Endothelial cell of umbilical vein (primary cell): Measurements from ENCODE around the gene EEF1B2. TPM values are rescaled to one million over a fixed set of nuclear protein-coding genes. Genes with fewer than 3 reads are reported as not detected.

Experiments
- BruUV-seq: library from RNA; stranded (reverse); fragments of 400-500 nt; replicated peaks from 2 replicates; lab custom pipeline; 2021; lab: Mats Ljungman, UMichigan
- CTCF ChIA-PET: fragments of 300-600, 350-600 bp; sonication (Branson Sonifier 250); formaldehyde crosslinking; loops from one replicate; lab custom pipeline; 2021; ENCODE audit warnings: antibody characterized with exemption, inconsistent platforms; lab: Charles Lee
- POLR2A ChIA-PET: fragments of 300-600, 350-600 bp; sonication (Branson Sonifier 250); formaldehyde crosslinking; loops from one replicate; lab custom pipeline; 2021; ENCODE audit warnings: antibody characterized with exemption, inconsistent platforms; lab: Charles Lee
- DNase-seq: peaks from one replicate; pipeline ENCODE4 v3.0.0-alpha.2; 2011; ENCODE audit warnings: low read depth, low spot score
- FAIRE-seq: peaks from 2 replicates; lab custom pipeline; 2011; peaks lifted over from hg19 to GRCh38; lab: Jason Lieb, UNC
- H2AFZ ChIP-seq: 2 replicates; pipeline ENCODE4 v1.6.0; 2012; ENCODE audit warnings: low read depth, low read length, control low read depth, inconsistent platforms
- H3K27ac ChIP-seq: 2 replicates; pipeline ENCODE4 v1.5.1; 2011; ENCODE audit warnings: low read depth, mild to moderate bottlenecking, control low read depth, low read length, moderate library complexity; ENCODE audit not compliant: insufficient read depth
- H3K27me3 ChIP-seq, 2 experiments: 2 replicates each; pipeline versions ENCODE4 v1.6.0 to v1.6.1; 2011; ENCODE audit warnings: low read length in 2 of 2, mixed read lengths in 1 of 2; ENCODE audit not compliant: control insufficient read depth in 2 of 2, insufficient read depth in 2 of 2
- H3K36me3 ChIP-seq, 2 experiments: 2 replicates in 1 of 2; 3 replicates in 1 of 2; pipeline ENCODE4 v1.5.1; 2011; ENCODE audit warnings: low read length in 2 of 2, mild to moderate bottlenecking in 1 of 2, moderate library complexity in 1 of 2; ENCODE audit not compliant: control insufficient read depth in 2 of 2, insufficient read depth in 2 of 2; ENCODE audit errors: extremely low read depth in 1 of 2
- H3K4me1 ChIP-seq: 3 replicates; pipeline ENCODE4 v1.5.1; 2011; ENCODE audit warnings: mild to moderate bottlenecking, low read length; ENCODE audit not compliant: control insufficient read depth, insufficient read depth; ENCODE audit errors: extremely low read depth
- H3K4me2 ChIP-seq: 2 replicates; pipeline ENCODE4 v1.6.1; 2011; ENCODE audit warnings: low read length, control low read depth, mixed read lengths; ENCODE audit not compliant: insufficient read depth
- H3K4me3 ChIP-seq, 3 experiments: fragments of 200-600 bp in 1 of 3; sonication (generic), shearing (Covaris generic) in 1 of 3; replicated peaks in 1 of 3; 2 replicates each; pipeline ENCODE4 v1.5.1; 2011 to 2016; ENCODE audit warnings: control low read depth in 3 of 3, low read length in 3 of 3, mild to moderate bottlenecking in 2 of 3, inconsistent platforms in 1 of 3, low read depth in 1 of 3, moderate library complexity in 1 of 3; ENCODE audit not compliant: insufficient read depth in 1 of 3
- H3K79me2 ChIP-seq: 2 replicates; pipeline ENCODE4 v1.6.0; 2012; ENCODE audit warnings: low read length, inconsistent platforms; ENCODE audit not compliant: control insufficient read depth, insufficient read depth
- H3K9ac ChIP-seq: replicated peaks from 2 replicates; pipeline ENCODE3; 2011; ENCODE audit warnings: low read length, control low read depth; ENCODE audit not compliant: insufficient read depth; ENCODE audit errors: extremely low read depth
- H3K9me1 ChIP-seq: replicated peaks from 3 replicates; pipeline ENCODE4 v1.6.0; 2011; ENCODE audit warnings: mild to moderate bottlenecking, low read length; ENCODE audit not compliant: control insufficient read depth, insufficient read depth; ENCODE audit errors: extremely low read depth
- H3K9me3 ChIP-seq: replicated peaks from 2 replicates; pipeline ENCODE4 v1.5.1; 2012; ENCODE audit warnings: low read length, inconsistent platforms; ENCODE audit not compliant: control insufficient read depth, insufficient read depth
- H4K20me1 ChIP-seq: replicated peaks from 2 replicates; pipeline ENCODE3; 2011; ENCODE audit warnings: mild to moderate bottlenecking, low read length; ENCODE audit not compliant: control insufficient read depth, insufficient read depth; ENCODE audit errors: extremely low read depth
- CTCF ChIP-seq, 2 donors: IDR thresholded peaks; 1 replicate in 1 of 2; 2 replicates in 1 of 2; pipeline ENCODE4 v1.5.1; 2011; ENCODE audit warnings: low read length in 2 of 2, mild to moderate bottlenecking in 2 of 2, moderate library complexity in 2 of 2, control low read depth in 1 of 2, inconsistent platforms in 1 of 2, low read depth in 1 of 2; ENCODE audit not compliant: insufficient read depth in 1 of 2; ENCODE audit errors: extremely low read depth in 1 of 2
- EZH2 ChIP-seq: IDR thresholded peaks from 2 replicates; pipeline ENCODE4 v1.6.1; 2012; ENCODE audit warnings: borderline replicate concordance, low read depth, mild to moderate bottlenecking, moderate library complexity, low read length, inconsistent platforms; ENCODE audit not compliant: severe bottlenecking
- FOS ChIP-seq: IDR thresholded peaks from 2 replicates; pipeline ENCODE4 v1.6.1; 2011; ENCODE audit warnings: mild to moderate bottlenecking, low read length, moderate library complexity, borderline replicate concordance; ENCODE audit not compliant: insufficient read depth
- GATA2 ChIP-seq: IDR thresholded peaks from 2 replicates; pipeline ENCODE4 v1.7.0; 2011; ENCODE audit warnings: low read depth, mild to moderate bottlenecking, moderate library complexity, mixed read lengths, low read length; ENCODE audit not compliant: insufficient read length, insufficient read depth
- JUN ChIP-seq: IDR thresholded peaks from 2 replicates; pipeline ENCODE4 v1.6.1; 2011; ENCODE audit warnings: borderline replicate concordance, low read depth; ENCODE audit not compliant: insufficient read length, insufficient read depth
- MAX ChIP-seq: IDR thresholded peaks from 2 replicates; pipeline ENCODE4 v1.6.1; 2011; ENCODE audit not compliant: insufficient read depth, insufficient read length
- MYC ChIP-seq: IDR thresholded peaks from one replicate; pipeline ENCODE4 v1.6.1; 2011; ENCODE audit warnings: mild to moderate bottlenecking, low read depth, low read length
- POLR2A ChIP-seq: IDR thresholded peaks from 2 replicates; pipeline ENCODE4 v1.6.1; 2012; ENCODE audit warnings: low read depth, mild to moderate bottlenecking, control low read depth, low read length
- POLR2AphosphoS5 ChIP-seq: IDR thresholded peaks from 2 replicates; pipeline ENCODE4 v1.6.1; 2012; ENCODE audit warnings: low read depth, mild to moderate bottlenecking, control low read depth, low read length, moderate library complexity; ENCODE audit not compliant: insufficient read depth
- dilution Hi-C: fragments of 300-500 bp; cut with MboI; formaldehyde crosslinking; loops from one replicate; pipeline ENCODE4 v1.15.0; 2019; ENCODE audit warnings: low sequenced_read_pairs; ENCODE audit not compliant: extremely low pct_ligation_motif_present
- intact Hi-C: fragments of 100-400 bp; cut with micrococcal nuclease; formaldehyde crosslinking; loops from one replicate; pipeline ENCODE4 v1.10.0; 2022
- polyA plus RNA-seq, 4 experiments: library from polyadenylated mRNA; depleted of rRNA in 3 of 4; stranded (reverse) in 3 of 4; unstranded in 1 of 4; fragments of >200 nt; gene quantifications; 2 replicates each; pipeline versions ENCODE4 v1.2.1 to v1.2.3, GENCODE V29; 2011 to 2012; ENCODE audit warnings: missing spikeins in 1 of 4
- total RNA-seq: library from RNA; stranded (reverse); gene quantifications from 2 replicates; pipeline ENCODE4 v1.2.3, GENCODE V29; 2021

EEF1B2 gene
- total and polyA plus RNA-seq, 2 donors (not counting 3 experiments of a cell fraction or from before 2014, with no cell fraction given), result 454 to 576 TPM

- Histone ChIP-seq H3K36me3 (no peaks in the 10 kb centered on the region), H3K27me3 (peaks cover 6 to 13% of the 10 kb centered on the region in 2 experiments), H3K4me1 (no peaks in the 10 kb centered on the region), H3K9me1 (no peaks in the 10 kb centered on the region), H2AFZ (no peak overlapping the region), H3K4me2 (no peak overlapping the region), H4K20me1 (no peaks in the 10 kb centered on the region), H3K9ac (no peak overlapping the region), H3K27ac (no peak overlapping the region), H3K79me2 (no peaks in the 10 kb centered on the region), H3K9me3 (no peaks in the 10 kb centered on the region), H3K4me3 (no peak overlapping the region)
- ChIA-PET POLR2A (no interaction called here), CTCF (no interaction called here)
- no TSS peak for BruUV-seq
- dilution Hi-C loops, result no loop called here
- FAIRE-seq (no peak), DNase-seq (no peak)
- TF ChIP-seq FOS (no peak), MAX (no peak), POLR2A (no peak), EZH2 (no peak), GATA2 (no peak)
- intact Hi-C loops, result no loop called here
Observed at GRCh38 chr2:206190689-206191088, 31.0 kb downstream of the EEF1B2 start.

- no peaks in the 10 kb centered on the region for H3K9me1 ChIP-seq
- H3K4me1 ChIP-seq, result no peaks in the 10 kb centered on the region
- dilution Hi-C loops, result no loop called here
- DNase-seq (no peak), FAIRE-seq (no peak)
- no peaks in the 10 kb centered on the region for H3K9me3 ChIP-seq
- ChIA-PET CTCF (no interaction called here), POLR2A (no interaction called here)
- no peak overlapping the region for H3K4me3 ChIP-seq
- no peak for TF ChIP-seq EZH2
- no peak for TF ChIP-seq CTCF (IDR thresholded peaks at IDR 0.05; ENCODE audit: extremely low read depth in 1 of 2, insufficient read depth in 1 of 2, low read depth in 1 of 2, low read length in 2 of 2)
- TF ChIP-seq POLR2AphosphoS5, result no peak
- TF ChIP-seq MAX, result no peak
- no peak for TF ChIP-seq GATA2
- TF ChIP-seq FOS, result no peak
- TF ChIP-seq POLR2A, result no peak
- no peak for TF ChIP-seq JUN
- no peak for TF ChIP-seq MYC
- no TSS peak for BruUV-seq
- H4K20me1 ChIP-seq, result no peaks in the 10 kb centered on the region
- H3K36me3 ChIP-seq, result no peaks in the 10 kb centered on the region
- intact Hi-C loops, result no loop called here
- no peaks in the 10 kb centered on the region for H3K79me2 ChIP-seq
- no peak overlapping the region for H2AFZ ChIP-seq
- H3K4me2 ChIP-seq, result no peak overlapping the region
- H3K27me3 ChIP-seq, result peaks cover 6 to 13% of the 10 kb centered on the region in 2 experiments
- H3K27ac ChIP-seq, result no peak overlapping the region
- no peak overlapping the region for H3K9ac ChIP-seq
Observed at GRCh38 chr2:206192157-206192556, 32.5 kb downstream of the EEF1B2 start.
